Activated T-helper 1 cell treated with anti-CD3 and anti-CD28 coated beads, Interleukin-12 subunit alpha, Interleukin-12 subunit beta, Interleukin-2, Interleukin-4 antibody, amounts not matched to agents 30 ng/mL and 10 ng/mL and 1 ng/mL, durations not matched to agents 14 hours and 24 hours and 36 hours (primary cell): Measurements from ENCODE around the gene NFATC2. TPM values are rescaled to one million over a fixed set of nuclear protein-coding genes. Genes with fewer than 3 reads are reported as not detected.

Experiments
- DNase-seq: peaks from one replicate; pipeline ENCODE4 v3.0.0; 2021; ENCODE audit warnings: low spot score
- H3K27ac Mint-ChIP-seq: one replicate; pipeline ENCODE4 v1.8.0; 2021; ENCODE audit warnings: mild to moderate bottlenecking, mixed read lengths
- H3K27me3 Mint-ChIP-seq: one replicate; pipeline ENCODE4 v1.8.0; 2022; ENCODE audit warnings: mild to moderate bottlenecking, moderate library complexity, mixed read lengths; ENCODE audit not compliant: insufficient read depth
- H3K36me3 Mint-ChIP-seq: one replicate; pipeline ENCODE4 v1.8.0; 2021; ENCODE audit warnings: low read depth, mixed read lengths
- H3K4me1 Mint-ChIP-seq: one replicate; pipeline ENCODE4 v1.8.0; 2021; ENCODE audit warnings: low read depth, mixed read lengths
- H3K4me3 Mint-ChIP-seq: one replicate; pipeline ENCODE4 v1.8.0; 2021; ENCODE audit warnings: mild to moderate bottlenecking, moderate library complexity, mixed read lengths
- H3K9me3 Mint-ChIP-seq: one replicate; pipeline ENCODE4 v1.8.0; 2021; ENCODE audit warnings: mixed read lengths
- intact Hi-C: fragments of 100-400 bp; cut with micrococcal nuclease; formaldehyde crosslinking; loops from one replicate; pipeline ENCODE4 v1.15.1; 2024
- total RNA-seq: library from RNA; stranded (reverse); gene quantifications from 2 replicates; pipeline ENCODE4 v1.2.3, GENCODE V29; 2022

The NFATC2 gene
- total RNA-seq, 1 donor from 2014 or later: 84.0 TPM

- Mint-ChIP-seq H3K4me3 (peak overlapping the region; percentile 84), H3K4me1 (peaks cover 92% of the 10 kb centered on the region), H3K36me3 (peaks cover 43% of the 10 kb centered on the region), H3K27me3 (no peaks in the 10 kb centered on the region), H3K9me3 (no peaks in the 10 kb centered on the region), H3K27ac (peak overlapping the region; percentile 99)
- intact Hi-C loops: loop anchor here (1.0 to 2.0 kb wide), 7 partner anchors 10 to 131 kb away; no protein-coding TSS in a partner anchor
- peak; percentile 58 for DNase-seq
Measured at GRCh38 chr20:51531141-51531710, 11.3 kb downstream of the NFATC2 start.

- intact Hi-C loops: loop anchor here (2.0 to 5.0 kb wide), 3 partner anchors 59 to 467 kb away; no protein-coding TSS in a partner anchor
- H3K9me3 Mint-ChIP-seq: no peaks in the 10 kb centered on the region
- no peak for DNase-seq
- H3K4me3 Mint-ChIP-seq: peak overlapping the region; percentile 84
- H3K4me1 Mint-ChIP-seq: peaks cover 92% of the 10 kb centered on the region
- H3K36me3 Mint-ChIP-seq: peaks cover 38% of the 10 kb centered on the region
- H3K27me3 Mint-ChIP-seq: no peaks in the 10 kb centered on the region
- peak overlapping the region; percentile 99 for H3K27ac Mint-ChIP-seq
Measured at GRCh38 chr20:51529758-51530157, 12.8 kb downstream of the NFATC2 start.

GRCh38 chr20:51529081-51529681 lies 13.3 kb downstream of the NFATC2 start:
- Mint-ChIP-seq H3K4me3 (peak overlapping the region; percentile 69), H3K27ac (peak overlapping the region; percentile 99), H3K4me1 (peaks cover 94% of the 10 kb centered on the region), H3K36me3 (peaks cover 40% of the 10 kb centered on the region), H3K9me3 (no peaks in the 10 kb centered on the region), H3K27me3 (no peaks in the 10 kb centered on the region)
- DNase-seq: no peak
- intact Hi-C loops: loop anchor here (5.0 kb wide), 2 partner anchors 142 to 467 kb away; no protein-coding TSS in a partner anchor

- H3K27me3 Mint-ChIP-seq: no peaks in the 10 kb centered on the region
- H3K36me3 Mint-ChIP-seq: peaks cover 38% of the 10 kb centered on the region
- peak overlapping the region; percentile 99 for H3K27ac Mint-ChIP-seq
- intact Hi-C loops: loop anchor here (5.0 kb wide), 2 partner anchors 141 to 466 kb away; no protein-coding TSS in a partner anchor
- H3K9me3 Mint-ChIP-seq: no peaks in the 10 kb centered on the region
- peak overlapping the region; percentile 69 for H3K4me3 Mint-ChIP-seq
- H3K4me1 Mint-ChIP-seq: peaks cover 91% of the 10 kb centered on the region
- DNase-seq: peak; percentile 37
Measured at GRCh38 chr20:51528263-51529027, 14.1 kb downstream of the NFATC2 start.

GRCh38 chr20:51526754-51527153 lies 15.8 kb downstream of the NFATC2 start:
- peak overlapping the region; percentile 63 for H3K4me3 Mint-ChIP-seq
- no peak for DNase-seq
- no peaks in the 10 kb centered on the region for H3K27me3 Mint-ChIP-seq
- intact Hi-C loops: loop anchor here (5.0 kb wide), 2 partner anchors 139 to 464 kb away; no protein-coding TSS in a partner anchor
- peak overlapping the region; percentile 96 for H3K27ac Mint-ChIP-seq
- H3K36me3 Mint-ChIP-seq: peaks cover 44% of the 10 kb centered on the region
- H3K9me3 Mint-ChIP-seq: no peaks in the 10 kb centered on the region
- peaks cover 89% of the 10 kb centered on the region for H3K4me1 Mint-ChIP-seq

- Mint-ChIP-seq H3K27ac (peak overlapping the region; percentile 96), H3K36me3 (peaks cover 44% of the 10 kb centered on the region), H3K4me1 (peaks cover 85% of the 10 kb centered on the region), H3K27me3 (no peaks in the 10 kb centered on the region), H3K9me3 (no peaks in the 10 kb centered on the region), H3K4me3 (peak overlapping the region; percentile 72)
- intact Hi-C loops: loop anchor here (5.0 kb wide), 2 partner anchors 139 to 464 kb away; no protein-coding TSS in a partner anchor
- DNase-seq: no peak
Measured at GRCh38 chr20:51526106-51526470, 16.4 kb downstream of the NFATC2 start.

GRCh38 chr20:51525241-51526105 lies 17.0 kb downstream of the NFATC2 start:
- DNase-seq: no peak
- H3K4me1 Mint-ChIP-seq: peaks cover 80% of the 10 kb centered on the region
- H3K9me3 Mint-ChIP-seq: no peaks in the 10 kb centered on the region
- no peaks in the 10 kb centered on the region for H3K27me3 Mint-ChIP-seq
- H3K27ac Mint-ChIP-seq: peak overlapping the region; percentile 96
- intact Hi-C loops: loop anchor here (1.0 to 5.0 kb wide), 4 partner anchors 13 to 463 kb away; no protein-coding TSS in a partner anchor
- H3K36me3 Mint-ChIP-seq: peaks cover 40% of the 10 kb centered on the region
- peak overlapping the region; percentile 72 for H3K4me3 Mint-ChIP-seq

- Mint-ChIP-seq H3K36me3 (peaks cover 48% of the 10 kb centered on the region), H3K4me3 (no peak overlapping the region), H3K27me3 (no peaks in the 10 kb centered on the region), H3K9me3 (no peaks in the 10 kb centered on the region), H3K4me1 (peaks cover 70% of the 10 kb centered on the region), H3K27ac (no peak overlapping the region)
- intact Hi-C loops: loop anchor here (2.0 kb wide), 1 partner anchor 17 kb away; no protein-coding TSS in a partner anchor
- no peak for DNase-seq
Measured at GRCh38 chr20:51523276-51524013, 19.1 kb downstream of the NFATC2 start.

- Mint-ChIP-seq H3K4me3 (peak overlapping the region; percentile 45), H3K36me3 (peaks cover 48% of the 10 kb centered on the region), H3K27ac (peak overlapping the region; percentile 40), H3K27me3 (no peaks in the 10 kb centered on the region), H3K9me3 (no peaks in the 10 kb centered on the region), H3K4me1 (peaks cover 66% of the 10 kb centered on the region)
- intact Hi-C loops: no loop called here
- no peak for DNase-seq
Measured at GRCh38 chr20:51522207-51522606, 20.3 kb downstream of the NFATC2 start.

GRCh38 chr20:51517839-51518238 lies 24.7 kb downstream of the NFATC2 start:
- peaks cover 66% of the 10 kb centered on the region for H3K36me3 Mint-ChIP-seq
- H3K4me3 Mint-ChIP-seq: no peak overlapping the region
- H3K27me3 Mint-ChIP-seq: no peaks in the 10 kb centered on the region
- H3K4me1 Mint-ChIP-seq: peaks cover 71% of the 10 kb centered on the region
- no peak for DNase-seq
- H3K27ac Mint-ChIP-seq: peak overlapping the region; percentile 30
- no peaks in the 10 kb centered on the region for H3K9me3 Mint-ChIP-seq
- intact Hi-C loops: no loop called here

GRCh38 chr20:51516855-51517254 lies 25.7 kb downstream of the NFATC2 start:
- H3K9me3 Mint-ChIP-seq: no peaks in the 10 kb centered on the region
- H3K36me3 Mint-ChIP-seq: peaks cover 67% of the 10 kb centered on the region
- DNase-seq: no peak
- no peaks in the 10 kb centered on the region for H3K27me3 Mint-ChIP-seq
- peaks cover 71% of the 10 kb centered on the region for H3K4me1 Mint-ChIP-seq
- H3K4me3 Mint-ChIP-seq: no peak overlapping the region
- H3K27ac Mint-ChIP-seq: no peak overlapping the region
- intact Hi-C loops: no loop called here
